Brain microvascular endothelial cell (primary cell): ENCODE measurements around the gene INPP4B.

Experiments
- DNase-seq: peaks from one replicate; pipeline ENCODE4 v3.0.0-alpha.2; 2020
- H3K27ac ChIP-seq: fragments of 250-450 bp; sonication (Bioruptor Pico); 2 replicates; pipeline ENCODE4 v1.5.1; 2020; ENCODE audit warnings: mild to moderate bottlenecking, moderate library complexity
- H3K27me3 ChIP-seq: fragments of 250-450 bp; sonication (Bioruptor Pico); replicated peaks from 2 replicates; pipeline ENCODE4 v1.5.1; 2020; ENCODE audit warnings: mild to moderate bottlenecking
- H3K36me3 ChIP-seq: fragments of 250-450 bp; sonication (Bioruptor Pico); replicated peaks from 2 replicates; pipeline ENCODE4 v1.5.1; 2020; ENCODE audit warnings: mild to moderate bottlenecking
- H3K4me3 ChIP-seq: 2 replicates; pipeline ENCODE4 v1.5.1; 2011; ENCODE audit warnings: low read depth, mild to moderate bottlenecking, control low read depth, low read length, moderate library complexity
- CTCF ChIP-seq: IDR thresholded peaks from 2 replicates; pipeline ENCODE4 v1.5.1; 2011; ENCODE audit warnings: low read depth, mild to moderate bottlenecking, moderate library complexity, low read length, control low read depth, inconsistent platforms; ENCODE audit errors: missing control alignments
- in situ Hi-C: cut with HindIII; loops from 2 replicates; pipeline ENCODE4 v1.10.0; 2017; ENCODE audit warnings: low sequenced_read_pairs, low pct_ligation_motif_present

INPP4B gene

GRCh38 chr4:142169216-142169615, 676.9 kb downstream of the INPP4B start:
- Histone ChIP-seq H3K27me3 (no peaks in the 10 kb centered on the region), H3K4me3 (no peak overlapping the region), H3K36me3 (no peaks in the 10 kb centered on the region), H3K27ac (no peak overlapping the region)
- TF ChIP-seq CTCF: no peak
- no peak for DNase-seq
- in situ Hi-C loops: no loop called here

- no peak for TF ChIP-seq CTCF
- Histone ChIP-seq H3K36me3 (no peaks in the 10 kb centered on the region), H3K27ac (no peak overlapping the region), H3K4me3 (no peak overlapping the region), H3K27me3 (no peaks in the 10 kb centered on the region)
- DNase-seq: no peak
- in situ Hi-C loops: no loop called here
Measured at GRCh38 chr4:142168181-142168580, 677.9 kb downstream of the INPP4B start.

GRCh38 chr4:142164767-142165500, 681.2 kb downstream of the INPP4B start:
- no peaks in the 10 kb centered on the region for H3K27me3 ChIP-seq
- H3K27ac ChIP-seq: no peak overlapping the region
- no peak for TF ChIP-seq CTCF
- in situ Hi-C loops: no loop called here
- no peaks in the 10 kb centered on the region for H3K36me3 ChIP-seq
- no peak for DNase-seq
- H3K4me3 ChIP-seq: no peak overlapping the region

- TF ChIP-seq CTCF: no peak
- no peak overlapping the region for H3K4me3 ChIP-seq
- DNase-seq: no peak
- H3K27me3 ChIP-seq: no peaks in the 10 kb centered on the region
- no peak overlapping the region for H3K27ac ChIP-seq
- no peaks in the 10 kb centered on the region for H3K36me3 ChIP-seq
- in situ Hi-C loops: no loop called here
Measured at GRCh38 chr4:142161086-142161485, 685.0 kb downstream of the INPP4B start.

GRCh38 chr4:142160509-142160908, 685.6 kb downstream of the INPP4B start:
- no peaks in the 10 kb centered on the region for H3K27me3 ChIP-seq
- no peak for TF ChIP-seq CTCF
- H3K36me3 ChIP-seq: no peaks in the 10 kb centered on the region
- in situ Hi-C loops: no loop called here
- H3K4me3 ChIP-seq: no peak overlapping the region
- DNase-seq: no peak
- no peak overlapping the region for H3K27ac ChIP-seq

- Histone ChIP-seq H3K36me3 (no peaks in the 10 kb centered on the region), H3K27me3 (no peaks in the 10 kb centered on the region), H3K4me3 (no peak overlapping the region), H3K27ac (no peak overlapping the region)
- TF ChIP-seq CTCF: no peak
- DNase-seq: no peak
- in situ Hi-C loops: no loop called here
Measured at GRCh38 chr4:142158980-142159379, 687.1 kb downstream of the INPP4B start.
